Brain pericyte (primary cell): ENCODE results near the gene SFMBT1.
"Not testable (repeated sequence)": the region's sequence is repeated elsewhere in the genome, so short reads cannot be mapped to it uniquely, and the experiment has no call there.

Experiments
- DNase-seq: peaks from one replicate; pipeline ENCODE4 v3.0.0-alpha.2; 2012; ENCODE audit warnings: low read depth, low spot score

The SFMBT1 gene

DNA sequence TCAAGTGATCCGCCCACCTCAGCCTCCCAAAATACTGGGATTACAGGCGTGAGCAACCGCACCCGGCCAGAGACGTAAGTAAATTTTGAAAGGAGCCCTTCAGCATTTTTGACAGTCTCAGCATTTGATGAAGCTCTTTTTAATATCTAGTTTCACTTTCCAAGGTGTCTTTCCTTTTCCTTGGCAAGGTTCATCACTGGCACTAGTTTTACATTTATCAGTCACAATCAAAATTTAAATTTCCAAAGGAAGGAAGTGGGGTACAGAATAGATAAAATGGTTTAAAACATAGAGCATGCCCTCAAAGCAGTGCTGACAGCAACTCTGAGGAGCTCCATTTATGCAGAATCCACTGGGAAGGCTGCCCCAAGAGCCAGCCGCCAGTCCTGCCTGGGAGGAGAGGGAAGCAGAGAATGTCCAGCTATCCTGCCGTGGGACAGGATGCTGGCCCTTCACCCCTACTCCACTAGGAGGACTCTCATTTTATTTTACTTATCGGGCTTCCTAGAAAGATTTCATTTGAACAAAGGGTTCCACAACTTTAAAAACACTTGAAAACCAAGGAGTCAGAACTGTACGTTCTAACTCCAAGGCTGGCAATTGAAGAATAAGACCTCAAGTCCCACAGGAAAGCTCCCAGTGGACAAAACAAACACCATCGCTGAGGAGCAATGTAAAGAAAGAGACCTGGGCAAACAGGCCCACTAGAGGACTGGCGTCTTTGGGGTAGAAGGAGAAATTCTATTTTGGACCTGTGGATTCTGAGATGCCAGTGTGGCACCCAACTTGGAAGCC, 9.9 kb downstream of the SFMBT1 start:
- DNase-seq: no peak

DNA sequence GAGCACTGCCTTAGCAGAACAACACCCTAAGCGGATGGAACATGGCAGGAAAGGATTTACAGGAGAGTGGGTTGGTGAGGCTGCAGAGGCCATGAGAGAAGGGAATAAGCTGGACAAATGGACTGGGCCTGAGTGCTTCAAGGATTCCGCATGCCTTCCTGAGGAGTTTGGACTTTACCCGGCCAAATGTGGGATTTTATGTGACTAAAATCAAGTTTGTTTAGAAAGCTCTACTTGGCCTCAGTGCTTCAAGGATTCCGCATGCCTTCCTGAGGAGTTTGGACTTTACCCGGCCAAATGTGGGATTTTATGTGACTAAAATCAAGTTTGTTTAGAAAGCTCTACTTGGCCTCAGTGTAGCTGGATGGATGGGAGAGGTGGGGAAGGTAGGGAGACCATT, 10.9 kb downstream of the SFMBT1 start:
- DNase-seq: not testable (repeated sequence)

DNA sequence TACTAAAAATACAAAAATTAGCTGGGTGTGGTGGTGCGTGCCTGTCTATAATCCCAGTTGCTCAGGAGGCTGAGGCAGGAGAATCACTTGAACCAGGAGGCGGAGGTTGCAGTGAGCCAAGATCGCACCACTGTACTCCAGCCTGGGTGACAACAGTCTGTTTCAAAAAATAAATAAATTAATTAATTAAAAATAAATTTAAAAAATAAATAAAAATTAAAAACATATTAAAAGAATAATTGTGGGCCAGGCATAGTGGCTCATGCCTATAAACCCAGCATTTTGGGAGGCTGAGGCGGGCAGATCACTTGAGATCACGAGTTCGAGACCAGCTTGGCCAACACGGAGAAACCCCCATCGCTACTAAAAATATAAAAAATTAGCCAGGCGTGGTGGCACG, 11.5 kb downstream of the SFMBT1 start:
- DNase-seq: not testable (repeated sequence)

DNA sequence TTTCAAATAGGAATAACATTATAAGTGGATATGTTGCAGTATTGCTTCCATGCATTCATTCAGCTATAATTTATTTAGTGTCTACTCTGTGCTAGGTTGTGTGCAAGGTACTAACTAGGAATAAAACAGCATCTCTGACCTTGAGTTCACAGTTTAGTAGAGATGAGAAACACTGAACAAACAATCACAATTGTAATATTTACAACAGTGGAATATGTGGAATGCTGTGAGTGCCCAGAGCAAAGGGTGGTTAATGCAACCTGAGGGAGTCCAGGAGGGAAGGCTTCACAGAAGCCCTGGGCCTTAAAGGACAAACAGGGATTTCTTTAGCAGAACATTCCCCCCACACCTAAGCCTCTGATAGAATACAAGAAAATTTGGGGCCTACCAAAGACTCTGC, 13.3 kb downstream of the SFMBT1 start:
- DNase-seq: no peak

DNA sequence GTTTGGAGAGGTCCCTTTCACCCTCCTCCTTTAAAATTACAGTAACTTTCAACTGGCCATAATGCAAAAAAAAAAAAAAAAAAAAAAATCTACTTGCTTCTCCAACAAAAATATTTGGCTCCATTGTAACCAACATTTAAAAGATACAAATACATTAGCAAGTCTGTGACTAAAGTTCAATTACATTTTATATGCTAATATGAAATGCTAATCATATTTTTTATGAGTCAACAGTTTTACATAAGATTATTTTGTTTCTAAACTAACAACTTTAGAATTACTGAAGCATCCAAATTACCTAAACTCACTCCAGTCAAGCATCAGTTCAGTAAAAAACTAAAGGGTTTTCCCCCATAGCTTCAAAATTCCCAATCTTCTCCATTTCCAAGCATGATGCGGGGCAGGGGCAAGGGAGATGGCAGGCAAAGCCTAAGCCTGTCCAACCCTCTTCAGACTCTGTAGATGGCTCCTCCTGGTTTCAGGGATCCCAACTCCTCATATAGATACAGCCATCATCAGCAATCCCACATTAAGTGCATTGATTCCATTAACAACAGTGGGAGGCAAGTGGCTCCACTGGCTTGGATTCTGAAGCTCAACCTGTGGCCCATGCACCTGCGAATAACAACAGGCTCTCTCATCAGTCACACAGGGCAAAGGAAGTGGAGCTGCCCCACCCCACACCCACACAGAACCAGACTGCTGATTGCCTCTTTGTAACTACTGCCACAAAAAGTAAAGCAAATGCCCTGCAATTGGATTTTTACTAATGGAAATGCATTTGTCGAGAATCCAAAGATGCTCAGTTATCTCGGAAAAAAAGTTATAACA, 15.0 kb downstream of the SFMBT1 start:
- DNase-seq: no peak

DNA sequence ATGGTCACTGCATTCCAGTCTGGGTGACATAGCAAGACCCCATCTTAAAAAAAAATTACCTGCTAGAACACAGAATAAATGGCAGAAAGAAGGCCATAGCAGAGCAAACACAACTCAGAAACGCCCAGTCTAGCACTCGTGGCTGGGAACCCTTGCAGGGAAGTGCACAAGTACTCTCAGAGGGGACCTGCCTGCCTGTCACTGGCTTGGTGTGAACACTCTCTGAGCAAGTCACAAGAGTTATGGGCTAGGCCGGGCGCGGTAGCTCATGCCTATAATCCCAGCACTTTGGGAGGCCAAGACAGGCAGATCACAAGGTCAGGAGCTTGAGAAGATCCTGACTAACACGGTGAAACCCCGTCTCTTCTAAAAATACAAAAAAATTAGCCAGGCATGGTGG, 17.2 kb downstream of the SFMBT1 start:
- DNase-seq: no peak

DNA sequence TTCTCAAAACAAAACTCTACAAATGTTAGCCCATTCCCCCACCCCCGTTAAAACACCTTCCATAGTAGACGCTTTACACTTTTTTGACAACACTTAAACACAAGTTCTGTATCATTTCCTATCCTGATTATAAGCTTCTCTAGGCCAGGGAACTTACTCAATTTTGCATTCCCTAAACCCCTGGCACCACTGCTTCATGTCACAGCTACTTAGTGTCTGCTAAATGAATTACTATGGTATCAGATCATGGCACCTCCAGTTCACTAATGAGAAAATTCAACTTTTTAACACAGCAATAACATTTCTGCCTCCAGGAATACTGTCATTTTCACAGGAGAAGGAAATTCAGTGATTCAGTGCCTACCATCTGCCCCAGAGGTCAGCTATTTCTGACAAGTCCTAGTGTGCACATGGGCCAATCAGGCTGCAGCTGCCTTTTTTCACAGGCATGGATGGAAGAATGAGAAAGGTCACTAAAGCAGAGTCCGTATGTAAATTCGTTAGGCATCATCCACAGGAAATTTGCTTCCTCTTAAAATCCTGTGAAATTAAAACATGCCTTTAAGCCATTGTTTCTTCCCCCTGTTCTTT, 18.5 kb downstream of the SFMBT1 start:
- DNase-seq: no peak

DNA sequence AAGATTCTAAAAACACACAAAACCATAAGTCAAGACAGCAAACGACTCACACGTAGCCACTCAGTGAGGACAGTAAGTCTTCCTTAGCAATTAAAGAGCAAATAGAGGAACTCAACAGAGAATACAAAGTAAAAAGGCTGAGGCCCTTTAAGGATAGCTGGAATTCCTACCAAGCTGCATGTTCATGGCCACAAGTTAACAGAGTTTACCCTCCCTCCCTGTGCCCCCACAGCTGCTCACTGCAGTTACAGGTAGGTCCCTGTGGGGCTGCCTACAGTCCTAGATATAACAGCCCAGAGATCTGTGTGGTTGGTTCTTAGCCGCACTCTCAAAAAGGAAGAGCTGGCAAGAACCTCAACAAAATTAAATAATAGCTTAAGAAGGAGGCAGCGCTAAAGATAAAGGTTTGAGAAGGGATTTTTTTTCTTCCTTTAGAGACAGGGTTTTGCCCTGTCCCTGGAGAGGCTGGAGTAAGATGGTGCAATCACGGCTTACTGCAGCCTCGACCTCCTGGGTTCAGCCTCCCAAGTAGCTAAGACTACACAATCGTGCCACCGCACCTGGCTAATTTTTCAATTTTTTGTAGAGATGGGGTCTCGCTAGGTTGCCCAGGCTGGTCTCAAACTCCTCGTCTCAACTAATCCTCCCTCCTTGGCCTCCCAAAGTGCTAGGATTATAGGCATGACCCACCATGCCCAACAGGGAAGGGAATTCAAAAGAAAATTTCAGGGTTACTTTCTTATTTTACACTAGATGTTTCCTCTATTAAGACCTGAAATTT, 19.3 kb downstream of the SFMBT1 start:
- DNase-seq: no peak

DNA sequence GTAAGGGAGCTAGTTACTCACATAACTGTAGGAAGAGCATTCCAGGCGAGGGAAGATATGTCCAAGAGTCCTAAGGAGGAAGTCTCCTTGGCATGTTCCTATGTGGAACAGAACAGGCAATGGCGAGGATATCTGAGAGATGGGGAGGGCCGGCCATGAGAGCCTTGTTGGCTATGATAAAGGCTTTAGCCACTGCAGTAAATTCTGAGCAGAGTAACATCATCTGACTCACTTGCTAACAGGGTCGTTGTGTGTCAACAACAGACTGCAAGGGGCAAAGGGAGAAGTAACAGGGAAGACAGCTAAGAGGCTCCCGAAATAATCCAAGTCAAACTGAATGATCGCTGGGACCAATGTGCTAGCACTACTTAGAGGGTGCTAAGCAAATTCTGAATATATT, 21.6 kb downstream of the SFMBT1 start:
- no peak for DNase-seq

DNA sequence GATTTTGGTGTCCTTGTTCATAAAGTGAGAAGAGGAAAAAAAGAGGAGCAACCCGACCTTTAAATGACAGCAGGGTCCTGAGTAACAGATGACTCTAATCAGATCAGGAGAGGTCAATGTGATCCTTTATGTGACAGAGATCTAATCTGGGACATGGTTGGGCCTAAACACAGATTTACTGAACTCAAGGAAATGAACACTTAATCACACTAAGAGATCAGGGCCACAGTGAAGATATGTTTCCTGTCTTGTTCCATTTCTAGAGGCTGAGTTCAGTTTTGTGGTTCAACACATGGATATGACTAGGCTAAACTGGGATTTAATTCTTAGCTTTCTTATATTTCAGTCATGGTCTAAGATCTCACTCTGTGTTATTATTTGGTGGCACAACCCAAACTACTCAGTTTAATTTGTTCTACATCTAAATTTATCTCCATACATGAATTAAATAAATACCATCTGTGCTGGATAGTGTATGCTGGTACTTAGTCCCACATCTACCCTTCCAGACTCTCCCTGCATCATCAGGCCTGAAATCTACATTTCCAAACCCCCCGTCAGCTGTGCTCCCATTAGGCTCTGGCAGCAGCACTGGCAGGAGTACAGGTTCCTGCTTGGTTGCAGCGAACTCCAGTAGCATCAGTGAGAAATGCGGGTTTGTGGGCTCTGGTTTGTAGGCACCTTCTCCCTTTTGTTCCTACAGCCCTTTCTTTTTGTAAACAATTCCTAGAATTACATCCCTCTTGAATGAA, 22.6 kb downstream of the SFMBT1 start:
- DNase-seq: no peak

DNA sequence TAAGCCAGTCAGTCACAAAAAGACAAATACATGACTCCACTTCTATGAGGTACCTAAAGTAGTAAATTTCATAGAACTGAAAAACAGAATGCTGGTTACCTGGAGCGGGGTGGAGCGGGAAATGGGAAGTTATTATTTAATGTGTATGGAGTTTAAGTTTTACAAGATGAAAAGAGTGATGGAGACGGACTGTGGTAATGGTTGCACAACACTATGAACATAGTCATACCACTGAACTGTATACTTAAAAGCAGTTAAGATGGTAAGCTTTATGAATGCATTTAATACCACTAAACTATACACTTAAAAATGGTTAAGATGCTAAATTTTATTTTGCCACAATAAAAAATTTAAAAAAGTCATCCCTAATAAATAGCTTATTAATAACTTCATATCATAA, 23.2 kb downstream of the SFMBT1 start:
- DNase-seq: no peak

DNA sequence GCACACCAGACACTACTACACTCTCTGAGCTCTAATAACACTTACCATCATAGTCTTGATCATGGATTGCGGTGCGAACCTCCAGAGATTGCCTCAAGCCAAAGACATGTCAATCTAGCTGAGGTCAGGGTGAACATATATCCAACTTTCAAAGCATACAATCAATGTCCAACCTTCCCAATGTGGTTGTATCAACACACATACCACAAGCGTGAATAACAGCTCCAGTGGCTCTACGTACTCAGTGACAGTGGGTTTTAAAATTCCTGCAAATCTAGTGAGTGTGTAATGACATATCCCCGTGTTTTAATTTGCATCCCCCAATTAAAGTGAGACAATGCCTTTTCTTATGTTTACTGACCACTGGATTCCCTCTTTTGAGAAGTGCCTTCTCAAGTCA, 29.6 kb downstream of the SFMBT1 start:
- DNase-seq: no peak

DNA sequence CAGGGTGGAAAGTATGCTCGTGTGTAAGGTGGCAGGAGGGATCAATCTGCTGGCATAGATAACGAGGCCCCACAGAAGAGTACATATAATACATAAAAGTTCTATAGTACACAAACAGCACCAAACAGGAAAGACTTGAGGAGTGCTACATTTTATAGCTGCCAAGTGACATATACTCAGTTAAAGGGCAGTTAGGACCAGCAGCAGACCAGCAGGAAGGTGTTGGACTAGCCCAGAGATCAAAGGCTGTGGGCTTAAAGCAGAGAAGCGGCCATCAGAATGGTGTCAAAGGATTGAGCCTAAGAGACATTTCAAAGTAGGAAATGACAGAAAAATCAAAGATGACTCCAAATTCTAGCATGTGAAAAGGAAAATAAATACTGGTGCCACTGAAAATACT, 34.5 kb downstream of the SFMBT1 start:
- DNase-seq: no peak

DNA sequence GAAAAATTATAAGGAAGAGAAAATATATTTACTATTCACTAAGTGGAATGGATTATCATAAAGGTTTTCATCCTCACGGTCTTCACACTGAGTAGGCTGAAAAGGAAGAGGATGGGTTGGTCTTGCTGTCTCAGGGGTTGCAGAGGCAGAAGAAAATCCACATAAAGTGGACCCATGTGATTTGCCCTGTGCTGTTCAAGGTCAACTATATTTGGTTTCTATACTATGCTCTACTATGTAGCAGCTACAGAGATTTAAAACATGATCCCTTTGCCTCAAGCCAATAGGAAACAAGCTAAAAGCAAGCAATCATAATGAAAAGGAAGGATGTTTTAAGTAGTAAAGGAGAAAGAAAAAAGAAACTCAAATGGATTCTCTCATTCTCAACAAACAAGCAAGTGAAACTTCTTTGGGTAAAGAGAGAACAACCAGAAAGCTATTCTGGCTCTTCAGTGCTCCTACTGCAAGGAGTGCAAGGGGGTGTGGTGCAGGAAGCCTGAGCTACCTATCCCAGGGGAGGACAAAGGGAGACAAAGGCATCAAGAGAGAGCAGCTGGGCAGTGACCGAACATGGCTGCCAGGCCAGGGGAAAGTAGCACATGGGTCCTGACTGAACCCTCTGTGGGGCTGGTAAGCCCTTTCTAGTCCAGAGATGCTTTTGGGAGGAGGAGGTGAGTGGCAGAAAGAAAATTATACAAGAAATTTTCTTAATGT, 35.9 kb downstream of the SFMBT1 start:
- no peak for DNase-seq

DNA sequence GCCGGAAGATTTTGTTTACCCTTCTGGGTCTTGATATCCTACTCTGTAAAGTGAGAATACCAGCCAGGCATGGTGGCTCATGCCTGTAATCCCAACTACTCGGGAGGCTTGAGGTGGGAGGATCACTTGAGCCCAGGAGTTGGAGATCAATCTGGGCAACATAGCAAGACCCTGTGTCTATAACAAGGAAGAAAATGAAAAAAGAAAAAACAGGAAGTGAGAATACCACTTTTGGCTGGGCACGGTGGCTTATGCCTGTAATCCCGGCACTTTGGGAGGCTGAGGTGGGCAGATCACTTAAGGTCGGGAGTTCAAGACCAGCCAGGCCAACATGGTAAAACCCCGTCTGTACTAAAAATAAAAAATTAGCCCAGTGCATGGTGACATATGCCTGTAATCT, 36.9 kb downstream of the SFMBT1 start:
- no peak for DNase-seq

DNA sequence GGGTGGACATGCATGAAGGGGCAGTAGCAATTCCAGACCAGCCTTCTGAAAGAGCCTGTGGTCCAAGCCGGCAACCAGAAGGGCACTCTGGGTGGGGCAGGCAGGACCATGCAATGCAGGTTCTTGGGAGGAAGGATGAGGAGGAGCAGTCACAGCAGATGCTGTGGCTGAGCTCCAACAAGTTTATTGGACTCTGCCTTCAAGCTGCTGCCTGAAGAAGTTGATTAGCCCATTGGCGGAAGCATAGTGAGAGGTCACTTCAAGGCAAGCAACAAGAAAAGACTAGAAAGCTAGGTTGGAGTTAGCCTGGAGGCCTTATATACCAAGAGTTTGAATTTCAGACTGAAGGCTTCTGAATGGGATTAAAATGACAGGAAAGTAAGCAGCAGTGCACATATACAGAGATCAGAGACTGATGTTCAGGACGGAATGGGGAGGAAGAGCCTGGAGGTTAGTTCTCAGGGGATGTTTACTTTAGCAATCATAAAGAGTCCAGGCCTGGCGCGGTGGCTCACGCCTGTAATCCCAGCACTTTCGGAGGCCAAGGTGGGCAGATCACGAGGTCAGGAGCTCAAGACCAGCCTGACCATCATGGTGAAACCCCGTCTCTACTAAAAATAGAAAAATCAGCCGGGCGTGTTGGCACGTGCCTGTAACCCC, 39.9 kb downstream of the SFMBT1 start:
- no peak for DNase-seq

DNA sequence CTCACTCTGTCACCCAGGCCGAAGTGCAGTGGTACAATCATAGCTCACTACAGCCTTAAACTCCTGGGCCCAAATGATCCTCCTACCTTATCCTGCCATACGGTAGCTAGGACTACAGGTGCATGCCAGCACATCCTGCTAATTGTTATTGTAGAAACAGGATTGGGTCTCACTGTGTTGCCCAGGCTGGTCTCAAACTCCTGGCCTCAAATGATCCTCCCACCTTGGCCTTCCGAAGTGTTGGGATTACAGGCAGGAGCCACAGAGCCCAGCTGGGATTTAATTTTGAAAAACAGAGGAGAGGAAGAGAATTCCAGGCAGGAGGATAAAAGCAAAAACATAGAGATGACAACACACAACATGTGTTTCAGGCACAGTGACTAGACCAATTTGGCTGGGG, 40.5 kb downstream of the SFMBT1 start:
- no peak for DNase-seq

DNA sequence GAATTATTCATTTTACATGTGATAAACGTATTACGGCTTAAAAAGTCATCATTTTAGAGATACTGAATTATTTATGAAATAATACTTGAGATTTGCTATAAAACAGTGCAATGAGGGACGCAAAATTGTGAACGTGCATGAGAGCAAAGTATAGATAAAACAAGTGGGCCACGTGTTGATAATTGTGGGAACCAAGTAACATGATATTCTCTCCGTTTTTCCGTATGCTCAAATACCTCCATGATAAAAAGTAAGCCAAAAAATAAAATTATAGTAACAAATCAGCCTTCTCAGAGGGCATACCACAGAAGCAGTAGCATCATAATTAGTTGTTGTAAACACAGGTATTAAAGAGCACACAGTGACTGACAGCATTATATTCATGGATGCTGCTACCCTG, 42.6 kb downstream of the SFMBT1 start:
- no peak for DNase-seq

DNA sequence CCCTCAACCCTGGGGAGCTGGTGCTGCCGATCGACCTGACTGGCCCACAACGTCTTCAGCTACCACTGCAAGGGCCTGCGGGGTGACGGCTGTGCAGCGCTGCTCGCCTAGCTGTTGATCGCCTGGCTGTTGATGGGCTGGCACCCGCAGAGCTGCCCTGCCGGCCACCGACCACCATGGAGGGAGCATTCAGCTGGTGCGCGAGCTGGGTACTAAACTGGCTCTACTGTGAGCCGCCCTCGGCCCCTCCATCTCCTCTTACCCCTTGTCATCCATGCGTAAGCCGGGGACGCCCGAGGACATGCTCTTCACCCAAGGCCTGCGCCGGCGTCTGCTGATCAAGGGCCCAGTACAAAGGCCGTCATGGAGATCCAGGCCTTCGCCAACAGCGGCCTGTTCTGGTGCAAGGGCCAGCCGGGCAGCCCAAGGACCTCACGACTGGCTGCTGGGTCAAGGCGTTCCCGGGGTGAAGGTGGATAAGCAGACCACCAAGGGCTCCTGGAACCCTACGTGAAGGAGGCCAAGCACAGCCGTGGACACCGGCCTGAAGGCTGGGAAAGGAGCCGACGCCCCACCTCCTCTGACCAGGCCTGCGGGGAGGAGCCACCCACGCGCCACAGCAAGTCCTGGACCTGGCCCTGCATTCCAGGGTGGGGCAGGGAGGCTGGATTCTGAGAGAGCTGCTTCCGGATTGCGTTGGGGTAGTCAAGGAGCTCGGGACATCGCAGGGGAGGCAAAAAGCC, 46.9 kb downstream of the SFMBT1 start:
- DNase-seq: no peak
